Hematopoietic multipotent progenitor cell treated with erythropoietin and hydrocortisone succinate and interleukin-3 and kit ligand, for 8 days (in vitro differentiated cells): Measurements from ENCODE around the gene FOXJ3.

ENCODE experiments used
- DNase-seq: peaks from one replicate; pipeline ENCODE4 v3.0.0-alpha.2; 2015

The FOXJ3 gene

GRCh38 chr1:42335050-42335808 lies at the start of gene FOXJ3:
Gene FOXJ3, minus strand, starts transcription at chr1:42335235. Its CDS starts 24,142 bp downstream, at chr1:42311093.
- DNase-seq = peak; percentile 91

DNA sequence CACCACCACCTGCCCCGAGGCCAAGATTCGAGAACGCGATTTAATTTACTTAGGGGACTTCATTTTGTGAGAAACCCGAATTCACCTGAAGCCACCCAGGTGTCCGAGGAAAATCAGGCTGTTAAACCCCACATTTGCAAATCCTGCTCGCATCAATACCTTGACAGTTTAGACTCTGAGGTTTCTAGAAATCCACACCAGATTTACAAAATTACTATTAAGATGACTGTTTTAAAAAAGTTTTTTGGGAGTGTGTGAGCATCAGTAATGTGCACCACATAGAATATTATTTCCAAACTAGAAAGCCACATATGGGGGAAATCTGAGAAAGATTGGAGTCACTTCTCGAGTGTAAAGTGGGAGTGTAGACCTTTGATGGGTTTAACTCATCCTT lies 46.2 kb upstream of the FOXJ3 start:
- DNase-seq = no peak

- DNase-seq = peak; percentile 27
Observed at GRCh38 chr1:42380586-42381279, 45.7 kb upstream of the FOXJ3 start, which contains the start of gene RIMKLA. Gene RIMKLA, plus strand, starts transcription at chr1:42380792. Its CDS starts 143 bp downstream, at chr1:42380935.

- DNase-seq = peak; percentile 16
Observed at GRCh38 chr1:42379794-42380585, 45.0 kb upstream of the FOXJ3 start.

DNA sequence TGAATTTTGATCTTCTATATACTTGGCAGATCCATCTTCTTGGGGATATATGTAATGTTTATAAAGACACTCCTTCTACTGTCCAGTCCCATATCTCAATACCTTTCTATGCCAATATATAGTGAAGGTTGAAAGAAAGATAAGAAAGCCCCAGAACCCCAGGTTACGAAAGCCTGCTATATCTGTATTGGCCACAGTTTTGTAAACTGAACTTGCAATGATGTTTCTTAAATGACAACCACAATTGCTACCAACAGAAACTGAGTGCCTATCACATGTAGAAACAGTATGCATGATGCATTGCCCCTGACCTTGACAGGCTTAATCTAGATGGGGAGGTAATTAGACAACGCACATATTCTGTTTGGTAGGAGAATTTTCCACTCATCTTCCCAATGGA lies 37.8 kb upstream of the FOXJ3 start:
- peak; percentile 16 for DNase-seq

GRCh38 chr1:42370876-42371549 lies 36.0 kb upstream of the FOXJ3 start:
- no peak for DNase-seq

DNA sequence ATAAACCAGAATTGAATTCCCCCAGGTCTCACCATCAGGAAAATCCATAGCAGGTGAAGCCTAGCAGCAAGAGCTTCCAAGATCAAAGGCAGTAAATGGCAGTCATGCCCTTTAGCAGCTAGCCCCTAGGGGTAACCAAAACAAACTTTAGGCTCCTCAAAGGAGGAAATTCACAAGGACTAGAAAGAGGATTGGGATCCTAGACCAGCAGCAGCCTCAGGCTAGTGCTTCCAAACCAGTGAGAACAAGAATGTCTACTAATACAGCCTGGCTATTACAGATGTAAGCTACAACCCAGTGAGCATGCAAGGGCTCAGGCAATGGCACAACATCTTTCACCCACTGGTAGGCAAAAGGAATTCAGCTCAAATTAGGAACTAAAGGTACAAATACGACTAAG lies 34.4 kb upstream of the FOXJ3 start:
- DNase-seq = no peak

DNA sequence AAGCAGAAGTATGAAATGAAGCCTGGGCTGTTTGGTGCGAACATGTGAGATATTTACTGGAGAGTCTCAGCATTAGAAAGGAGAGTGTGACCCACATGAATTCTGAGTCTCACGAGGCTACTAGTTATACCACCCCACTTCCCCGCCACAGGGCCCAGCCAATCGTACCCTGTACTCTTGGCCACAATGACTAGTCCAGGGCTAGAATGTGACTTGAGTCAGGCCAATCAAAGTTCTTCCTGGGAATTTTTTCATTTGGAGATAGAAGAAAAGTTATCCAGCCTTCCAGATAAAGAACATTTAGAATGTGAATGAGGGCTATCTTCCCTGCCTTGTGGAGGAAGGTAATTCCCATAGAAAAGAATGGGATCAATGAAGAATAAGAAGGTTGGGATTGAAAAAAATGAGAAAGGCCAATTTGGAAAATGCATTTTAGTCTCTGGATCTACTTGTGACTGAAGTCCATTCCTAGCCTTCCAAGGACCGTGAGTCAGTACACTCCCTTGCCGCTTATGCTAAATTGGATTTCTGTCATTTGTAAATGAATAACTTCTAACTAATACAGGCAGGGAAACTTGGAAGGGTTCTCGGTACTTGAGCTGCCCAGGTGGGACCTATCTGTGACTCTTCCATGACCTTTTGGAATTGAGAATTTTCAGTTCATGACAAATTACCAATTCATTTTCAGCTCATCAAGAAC lies 33.2 kb upstream of the FOXJ3 start:
- no peak for DNase-seq

DNA sequence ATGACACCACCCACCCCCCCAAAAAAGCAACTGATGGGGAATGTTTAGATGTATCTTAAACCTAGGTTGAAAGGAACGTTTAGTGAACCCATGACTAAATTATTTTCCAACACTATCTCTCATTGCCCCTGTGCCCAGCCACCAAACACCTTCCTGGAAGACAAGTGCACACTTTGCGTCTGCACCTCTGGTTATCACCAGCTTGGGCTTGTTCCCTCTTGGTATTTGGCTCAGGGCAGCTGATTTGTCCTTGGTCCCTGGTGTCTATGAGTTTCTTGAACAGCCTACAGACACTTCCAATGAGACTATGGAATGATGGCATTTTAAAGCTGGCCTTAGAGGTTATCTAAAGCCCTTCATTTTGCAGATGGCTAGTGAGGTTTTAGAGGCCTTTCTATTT lies 30.1 kb upstream of the FOXJ3 start:
- no peak for DNase-seq

GRCh38 chr1:42364542-42364941 lies 29.5 kb upstream of the FOXJ3 start:
- peak; percentile 10 for DNase-seq

DNA sequence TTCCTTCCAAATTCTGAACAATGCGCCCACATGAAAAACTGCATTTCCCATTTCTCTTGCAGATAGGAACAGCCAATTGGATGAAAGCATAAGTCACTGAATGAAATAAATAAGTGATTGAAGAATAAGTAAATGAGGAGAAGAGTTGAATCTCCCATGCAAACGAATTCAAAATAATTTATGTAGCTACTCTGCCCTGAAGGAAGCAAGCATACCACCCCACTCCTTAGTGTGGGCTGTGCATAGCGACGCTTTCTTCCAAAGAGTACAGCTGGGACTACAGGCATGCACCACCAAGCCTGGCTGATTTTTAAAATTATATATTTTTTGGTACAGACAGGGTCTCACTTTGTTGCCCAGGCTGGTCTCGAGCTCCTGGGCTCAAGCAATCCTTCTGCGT lies 29.1 kb upstream of the FOXJ3 start:
- no peak for DNase-seq

- no peak for DNase-seq
Observed at GRCh38 chr1:42359466-42359865, 24.4 kb upstream of the FOXJ3 start.

GRCh38 chr1:42358791-42359190 lies 23.8 kb upstream of the FOXJ3 start:
- no peak for DNase-seq

GRCh38 chr1:42350086-42350485 lies 15.1 kb upstream of the FOXJ3 start:
- DNase-seq = no peak

GRCh38 chr1:42348498-42348897 lies 13.5 kb upstream of the FOXJ3 start:
- no peak for DNase-seq

- DNase-seq = no peak
Observed at GRCh38 chr1:42343049-42343448, 8.0 kb upstream of the FOXJ3 start.

GRCh38 chr1:42340901-42341300 lies 5.9 kb upstream of the FOXJ3 start:
- DNase-seq = no peak

- no peak for DNase-seq
Observed at GRCh38 chr1:42340093-42340492, 5.1 kb upstream of the FOXJ3 start.

DNA sequence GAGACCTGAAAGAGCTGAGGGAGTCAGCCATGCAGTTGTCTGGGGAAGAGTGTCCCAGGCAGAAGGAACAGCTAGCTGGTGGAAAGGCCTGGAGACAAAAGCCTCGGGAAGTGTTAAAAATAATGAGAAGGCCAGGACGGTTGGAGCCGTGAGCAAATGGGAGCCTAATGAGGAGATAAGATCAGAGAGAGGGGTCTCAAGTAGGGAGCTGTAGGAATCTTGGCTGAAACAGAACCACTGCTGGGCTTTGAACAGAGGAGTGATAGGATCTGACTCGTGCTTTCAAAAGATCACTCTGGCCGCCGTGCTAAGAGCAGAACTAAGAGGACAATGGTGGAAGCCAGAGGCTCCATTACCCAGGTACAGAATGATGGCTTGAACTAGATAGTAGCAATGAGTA lies 1.9 kb upstream of the FOXJ3 start:
- DNase-seq = no peak

GRCh38 chr1:42335809-42336518 lies 929 bp upstream of the FOXJ3 start:
- DNase-seq = peak; percentile 46

GRCh38 chr1:42334240-42335049 lies 590 bp downstream of the FOXJ3 start:
- DNase-seq = peak; percentile 60
